ENCODE data around the gene POLR2M.

POLR2M gene

DNA sequence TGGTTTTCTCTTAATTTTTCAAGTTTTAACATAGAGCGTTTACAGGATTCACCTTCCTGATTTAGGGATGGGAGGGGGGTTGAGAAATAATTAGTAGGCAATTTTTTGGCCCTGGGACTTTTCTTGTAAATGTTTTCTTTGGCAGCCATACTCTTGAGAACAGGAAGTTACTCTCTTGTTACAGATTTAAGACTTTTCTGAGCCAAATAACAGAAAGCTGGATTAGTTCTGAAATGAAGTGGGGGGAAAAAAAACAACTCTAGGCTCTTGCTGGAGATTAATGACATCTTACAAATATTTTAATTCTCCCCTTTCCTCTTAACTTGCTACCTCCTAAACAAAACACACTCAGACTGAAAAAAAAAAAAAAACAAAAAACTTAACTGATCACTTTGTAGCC, 13.8 kb upstream of the POLR2M start:
- TF ChIP-seq, protein P1, sequence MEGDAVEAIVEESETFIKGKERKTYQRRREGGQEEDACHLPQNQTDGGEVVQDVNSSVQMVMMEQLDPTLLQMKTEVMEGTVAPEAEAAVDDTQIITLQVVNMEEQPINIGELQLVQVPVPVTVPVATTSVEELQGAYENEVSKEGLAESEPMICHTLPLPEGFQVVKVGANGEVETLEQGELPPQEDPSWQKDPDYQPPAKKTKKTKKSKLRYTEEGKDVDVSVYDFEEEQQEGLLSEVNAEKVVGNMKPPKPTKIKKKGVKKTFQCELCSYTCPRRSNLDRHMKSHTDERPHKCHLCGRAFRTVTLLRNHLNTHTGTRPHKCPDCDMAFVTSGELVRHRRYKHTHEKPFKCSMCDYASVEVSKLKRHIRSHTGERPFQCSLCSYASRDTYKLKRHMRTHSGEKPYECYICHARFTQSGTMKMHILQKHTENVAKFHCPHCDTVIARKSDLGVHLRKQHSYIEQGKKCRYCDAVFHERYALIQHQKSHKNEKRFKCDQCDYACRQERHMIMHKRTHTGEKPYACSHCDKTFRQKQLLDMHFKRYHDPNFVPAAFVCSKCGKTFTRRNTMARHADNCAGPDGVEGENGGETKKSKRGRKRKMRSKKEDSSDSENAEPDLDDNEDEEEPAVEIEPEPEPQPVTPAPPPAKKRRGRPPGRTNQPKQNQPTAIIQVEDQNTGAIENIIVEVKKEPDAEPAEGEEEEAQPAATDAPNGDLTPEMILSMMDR (IDR thresholded peaks at IDR 0.05; ENCODE audit: low read depth, low read length): no peak
- TF ChIP-seq, protein P2, sequence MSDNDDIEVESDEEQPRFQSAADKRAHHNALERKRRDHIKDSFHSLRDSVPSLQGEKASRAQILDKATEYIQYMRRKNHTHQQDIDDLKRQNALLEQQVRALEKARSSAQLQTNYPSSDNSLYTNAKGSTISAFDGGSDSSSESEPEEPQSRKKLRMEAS (IDR thresholded peaks at IDR 0.05; ENCODE audit: low read depth, low read length): no peak
- TF ChIP-seq POLR2A (IDR thresholded peaks at IDR 0.05; ENCODE audit: extremely low read depth, insufficient read length) (no peak), MYC (IDR thresholded peaks at IDR 0.05; ENCODE audit: low read depth, low read length) (no peak)
- DNase-seq (ENCODE audit: low read depth): no peak
- no peak overlapping the region for H3K4me3 ChIP-seq (ENCODE audit: low read depth, low read length)

DNA sequence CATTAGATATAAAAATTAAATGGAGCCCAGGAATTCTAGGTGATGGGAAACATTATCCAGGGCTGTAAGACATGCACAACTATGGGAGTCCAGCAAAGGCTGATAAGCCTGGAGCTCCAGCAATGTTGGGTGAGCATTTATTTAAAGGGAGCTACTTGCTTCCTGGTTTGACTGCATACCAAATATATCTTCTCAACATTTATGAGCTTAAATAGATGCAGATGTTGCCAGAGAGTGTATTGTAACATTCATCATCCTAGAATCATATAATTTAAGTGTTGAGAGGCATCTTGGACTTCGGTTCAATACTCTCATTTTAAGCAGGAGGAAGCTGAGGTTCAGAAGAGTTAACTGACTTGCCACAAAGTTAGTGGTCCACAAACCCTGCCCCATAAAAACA, 12.2 kb upstream of the POLR2M start:
- no peak for DNase-seq (ENCODE audit: low read depth)
- TF ChIP-seq, protein P1 (IDR thresholded peaks at IDR 0.05; ENCODE audit: low read depth, low read length): no peak
- H3K4me3 ChIP-seq (ENCODE audit: low read depth, low read length): no peak overlapping the region

DNA sequence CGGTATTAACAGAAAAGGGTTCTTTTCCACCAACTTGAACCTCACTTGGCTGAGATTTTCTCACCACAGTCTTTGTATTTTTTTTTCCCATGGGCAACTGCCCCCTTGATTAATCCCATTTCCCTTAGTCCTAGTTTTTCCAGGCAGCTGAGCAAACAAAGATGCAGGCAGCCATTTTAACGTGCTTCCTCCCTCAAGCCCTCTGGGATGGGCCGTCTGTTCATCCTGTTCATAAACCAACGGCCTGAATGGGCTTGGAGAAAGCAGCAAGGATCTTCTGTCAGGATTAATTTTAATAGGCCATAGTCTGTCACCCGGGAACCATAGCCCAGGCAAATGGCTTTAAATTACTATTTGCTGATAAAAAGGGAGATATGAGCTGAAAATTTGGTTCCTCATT, 10.4 kb upstream of the POLR2M start:
- H3K4me3 ChIP-seq (ENCODE audit: low read depth, low read length): no peak overlapping the region
- TF ChIP-seq MYC (IDR thresholded peaks at IDR 0.05; ENCODE audit: low read depth, low read length): no peak
- TF ChIP-seq, protein P2 (IDR thresholded peaks at IDR 0.05; ENCODE audit: low read depth, low read length): no peak
- TF ChIP-seq POLR2A (IDR thresholded peaks at IDR 0.05; ENCODE audit: extremely low read depth, insufficient read length): no peak
- TF ChIP-seq, protein P1 (IDR thresholded peaks at IDR 0.05; ENCODE audit: low read depth, low read length): no peak
- no peak for DNase-seq (ENCODE audit: low read depth)

DNA sequence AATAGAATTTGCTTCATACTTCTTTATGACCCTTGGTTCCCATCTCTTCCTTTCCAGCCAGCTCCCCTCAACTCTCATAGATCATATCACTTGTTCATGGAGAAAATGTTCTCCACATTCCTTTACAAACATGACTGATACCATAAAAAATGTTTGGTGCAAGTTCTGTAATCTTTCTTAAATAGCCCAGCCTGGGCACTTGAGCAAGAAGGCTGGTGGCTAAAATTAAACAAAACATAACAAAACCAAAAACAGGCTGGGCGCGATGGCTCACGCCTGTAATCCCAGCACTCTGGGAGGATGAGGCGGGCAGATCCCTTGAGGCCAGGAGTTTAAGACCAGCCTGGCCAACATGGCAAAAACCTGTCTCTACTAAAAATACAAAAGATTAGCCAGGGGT, 8.9 kb upstream of the POLR2M start:
- no peak for DNase-seq (ENCODE audit: low read depth)
- TF ChIP-seq MYC (IDR thresholded peaks at IDR 0.05; ENCODE audit: low read depth, low read length) (no peak), POLR2A (IDR thresholded peaks at IDR 0.05; ENCODE audit: extremely low read depth, insufficient read length) (no peak)
- TF ChIP-seq, protein P1 (IDR thresholded peaks at IDR 0.05; ENCODE audit: low read depth, low read length): no peak
- TF ChIP-seq, protein P2 (IDR thresholded peaks at IDR 0.05; ENCODE audit: low read depth, low read length): no peak
- no peak overlapping the region for H3K4me3 ChIP-seq (ENCODE audit: low read depth, low read length)

DNA sequence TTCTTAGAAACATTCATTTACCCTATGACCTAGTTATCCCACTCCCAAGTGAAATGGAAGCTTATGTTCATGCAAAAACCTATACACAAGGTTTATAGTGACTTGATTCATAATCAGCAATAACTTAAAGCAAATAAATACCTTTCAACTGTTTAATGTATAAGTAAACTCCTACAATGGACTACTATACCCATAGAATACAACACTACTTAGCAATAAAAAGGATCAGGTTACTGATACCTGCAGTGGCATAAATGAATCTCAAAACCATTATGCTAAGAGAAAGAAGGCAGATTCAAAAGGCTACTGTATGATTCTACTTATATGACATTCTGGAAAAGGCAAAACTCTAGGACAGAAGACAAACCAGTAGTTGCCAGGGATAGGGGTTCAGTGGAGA, 8.3 kb upstream of the POLR2M start:
- TF ChIP-seq, protein P1 (IDR thresholded peaks at IDR 0.05; ENCODE audit: low read depth, low read length): no peak
- no peak for TF ChIP-seq POLR2A (IDR thresholded peaks at IDR 0.05; ENCODE audit: extremely low read depth, insufficient read length)
- no peak overlapping the region for H3K4me3 ChIP-seq (ENCODE audit: low read depth, low read length)
- DNase-seq (ENCODE audit: low read depth): no peak

DNA sequence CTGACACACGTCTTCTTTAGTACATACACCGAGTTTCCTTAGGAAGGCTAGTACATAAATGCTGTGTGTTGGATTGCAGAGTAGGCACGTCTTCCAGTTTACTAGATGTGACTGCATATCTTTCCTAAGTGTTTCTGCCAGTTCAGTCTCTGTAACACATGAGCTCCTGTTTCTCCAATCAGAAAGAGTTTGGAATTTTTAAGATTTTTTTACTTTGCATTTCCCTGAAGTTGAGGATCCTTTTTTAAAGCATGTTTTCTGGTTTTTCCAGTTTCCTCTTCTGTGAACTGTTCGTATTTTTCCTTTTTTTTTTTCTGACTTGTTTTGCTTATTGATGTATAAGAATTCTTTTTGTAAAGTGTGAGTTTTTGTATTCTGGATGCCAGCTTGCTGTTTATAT, 7.5 kb upstream of the POLR2M start:
- TF ChIP-seq MYC (IDR thresholded peaks at IDR 0.05; ENCODE audit: low read depth, low read length) (no peak), POLR2A (IDR thresholded peaks at IDR 0.05; ENCODE audit: extremely low read depth, insufficient read length) (no peak)
- TF ChIP-seq, protein P2 (IDR thresholded peaks at IDR 0.05; ENCODE audit: low read depth, low read length): no peak
- TF ChIP-seq, protein P1 (IDR thresholded peaks at IDR 0.05; ENCODE audit: low read depth, low read length): no peak
- no peak overlapping the region for H3K4me3 ChIP-seq (ENCODE audit: low read depth, low read length)
- DNase-seq (ENCODE audit: low read depth): no peak

All from NB4 (cell line).